Astrocyte of the cerebellum (primary cell): ENCODE results near the gene HSPB7.
"Not testable (repeated sequence)": the region's sequence is repeated elsewhere in the genome, so short reads cannot be mapped to it uniquely, and the experiment has no call there.

Experiments
- DNase-seq: peaks from one replicate; pipeline ENCODE4 v3.0.0-alpha.2; 2011; ENCODE audit warnings: low read depth
- H3K4me3 ChIP-seq: 2 replicates; pipeline ENCODE4 v1.5.1; 2011; ENCODE audit warnings: mild to moderate bottlenecking, low read depth, low read length, moderate library complexity
- in situ Hi-C: cut with HindIII; loops from 2 replicates; pipeline ENCODE4 v1.10.0; 2017; ENCODE audit warnings: low sequenced_read_pairs
- TF ChIP-seq, protein P1 (sequence below): IDR thresholded peaks from 2 replicates; pipeline ENCODE4 v1.5.1; 2012; ENCODE audit warnings: low read length, low read depth, moderate library complexity, mild to moderate bottlenecking; ENCODE audit errors: missing control alignments

HSPB7 gene

DNA sequence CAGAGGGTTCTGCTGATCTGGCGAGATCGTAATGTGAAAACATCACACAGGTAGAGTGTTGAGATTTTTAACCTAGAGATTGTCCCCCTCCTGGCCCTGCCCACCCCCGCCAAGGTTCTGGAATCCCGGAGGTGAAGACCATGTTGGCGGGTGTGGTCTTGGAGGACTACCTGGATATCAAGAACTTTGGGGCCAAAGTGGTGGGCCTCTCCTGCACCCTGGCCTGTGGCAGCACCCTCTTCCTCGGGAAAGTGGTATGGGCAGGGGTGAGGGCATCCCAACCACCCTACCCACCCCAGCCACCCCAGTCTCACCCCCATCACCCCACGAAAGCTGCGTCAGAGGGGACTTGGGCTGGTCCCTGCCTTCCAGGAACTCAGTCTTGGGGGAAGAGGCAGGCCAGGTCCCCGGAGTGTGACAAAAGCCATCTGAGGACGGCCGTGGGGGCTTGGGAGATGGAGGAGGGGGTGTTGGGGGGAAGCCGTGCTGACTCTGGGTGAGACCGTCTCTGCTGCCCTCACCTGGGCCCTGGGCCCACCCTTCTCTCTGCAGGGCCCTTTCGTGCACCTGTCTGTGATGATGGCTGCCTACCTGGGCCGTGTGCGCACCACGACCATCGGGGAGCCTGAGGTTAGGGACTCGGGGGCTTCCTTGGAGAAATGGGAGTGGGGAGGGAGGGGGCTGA lies 30.1 kb upstream of the HSPB7 start:
- DNase-seq: no peak
- in situ Hi-C loops: no loop called here
- TF ChIP-seq, protein P1, sequence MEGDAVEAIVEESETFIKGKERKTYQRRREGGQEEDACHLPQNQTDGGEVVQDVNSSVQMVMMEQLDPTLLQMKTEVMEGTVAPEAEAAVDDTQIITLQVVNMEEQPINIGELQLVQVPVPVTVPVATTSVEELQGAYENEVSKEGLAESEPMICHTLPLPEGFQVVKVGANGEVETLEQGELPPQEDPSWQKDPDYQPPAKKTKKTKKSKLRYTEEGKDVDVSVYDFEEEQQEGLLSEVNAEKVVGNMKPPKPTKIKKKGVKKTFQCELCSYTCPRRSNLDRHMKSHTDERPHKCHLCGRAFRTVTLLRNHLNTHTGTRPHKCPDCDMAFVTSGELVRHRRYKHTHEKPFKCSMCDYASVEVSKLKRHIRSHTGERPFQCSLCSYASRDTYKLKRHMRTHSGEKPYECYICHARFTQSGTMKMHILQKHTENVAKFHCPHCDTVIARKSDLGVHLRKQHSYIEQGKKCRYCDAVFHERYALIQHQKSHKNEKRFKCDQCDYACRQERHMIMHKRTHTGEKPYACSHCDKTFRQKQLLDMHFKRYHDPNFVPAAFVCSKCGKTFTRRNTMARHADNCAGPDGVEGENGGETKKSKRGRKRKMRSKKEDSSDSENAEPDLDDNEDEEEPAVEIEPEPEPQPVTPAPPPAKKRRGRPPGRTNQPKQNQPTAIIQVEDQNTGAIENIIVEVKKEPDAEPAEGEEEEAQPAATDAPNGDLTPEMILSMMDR: no peak
- H3K4me3 ChIP-seq: no peak overlapping the region

DNA sequence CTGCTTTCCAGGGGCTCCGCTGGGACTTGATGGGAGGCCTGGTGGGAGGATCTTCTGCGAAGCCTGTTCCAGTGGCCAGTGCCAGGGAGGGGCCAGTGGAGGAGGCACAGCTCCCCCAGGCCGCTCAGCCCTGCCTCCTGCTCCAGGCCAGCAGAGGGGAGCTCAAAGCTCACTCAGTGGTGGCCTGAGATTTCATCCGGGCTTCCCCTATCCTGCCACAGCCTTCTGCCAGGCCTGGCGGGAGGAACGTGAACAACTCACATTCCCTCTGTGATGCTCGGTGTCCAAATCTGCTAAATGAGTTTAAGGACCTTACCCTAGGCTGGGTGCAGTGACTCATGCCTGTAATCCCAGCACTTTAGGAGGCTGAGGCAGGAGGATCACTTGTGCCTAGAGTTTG lies 29.0 kb upstream of the HSPB7 start:
- DNase-seq: no peak
- TF ChIP-seq, protein P1: no peak
- in situ Hi-C loops: no loop called here
- H3K4me3 ChIP-seq: no peak overlapping the region

DNA sequence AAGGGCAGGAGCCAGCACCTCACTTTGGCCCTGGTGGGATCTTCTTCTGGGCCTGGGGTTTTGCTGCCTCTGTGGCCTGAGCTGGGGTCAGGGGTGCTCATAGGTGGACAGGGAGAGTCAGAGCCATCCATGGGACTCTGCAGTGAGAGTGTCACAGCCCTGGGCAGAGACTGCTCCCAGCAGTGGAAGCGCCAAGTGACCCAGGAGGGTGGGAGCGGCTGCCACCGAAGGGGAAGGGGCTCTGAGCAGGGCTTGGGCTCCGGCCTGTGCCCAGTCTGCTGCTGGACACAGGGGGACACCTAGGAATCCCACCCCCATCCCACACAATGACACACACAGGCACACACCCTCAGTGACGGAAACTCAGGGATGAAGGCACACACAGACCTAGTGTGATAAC lies 26.1 kb upstream of the HSPB7 start:
- no peak overlapping the region for H3K4me3 ChIP-seq
- TF ChIP-seq, protein P1: no peak
- no peak for DNase-seq
- in situ Hi-C loops: no loop called here

DNA sequence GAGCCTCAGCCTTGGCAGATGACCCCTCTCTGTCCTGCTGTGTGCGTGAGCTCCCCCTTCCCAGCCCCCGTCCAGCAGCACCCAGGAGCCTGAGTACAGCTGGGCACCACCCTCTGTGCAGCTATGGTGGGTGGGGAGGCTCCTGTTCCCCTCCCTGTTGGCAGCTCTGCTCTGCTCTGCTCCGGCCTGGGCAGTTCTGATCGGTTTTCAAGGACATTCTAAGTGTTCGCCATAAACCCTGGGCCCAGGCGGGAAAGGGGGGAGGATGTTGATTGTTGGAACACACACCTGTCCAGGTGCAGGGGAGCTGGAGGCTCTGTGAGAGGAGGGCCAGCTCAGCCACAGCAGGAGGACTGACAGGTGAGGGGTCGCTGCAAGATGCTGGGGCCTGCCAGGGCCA lies 25.7 kb upstream of the HSPB7 start, which contains the start of gene CLCNKB:
CLCNKB (plus strand) TSS at position 262 of the 400 bp plus-strand sequence. CDS start 711 bp downstream, outside the sequence.
- TF ChIP-seq, protein P1: no peak
- in situ Hi-C loops: no loop called here
- H3K4me3 ChIP-seq: no peak within 1 kb of the TSS
- DNase-seq: no peak

DNA sequence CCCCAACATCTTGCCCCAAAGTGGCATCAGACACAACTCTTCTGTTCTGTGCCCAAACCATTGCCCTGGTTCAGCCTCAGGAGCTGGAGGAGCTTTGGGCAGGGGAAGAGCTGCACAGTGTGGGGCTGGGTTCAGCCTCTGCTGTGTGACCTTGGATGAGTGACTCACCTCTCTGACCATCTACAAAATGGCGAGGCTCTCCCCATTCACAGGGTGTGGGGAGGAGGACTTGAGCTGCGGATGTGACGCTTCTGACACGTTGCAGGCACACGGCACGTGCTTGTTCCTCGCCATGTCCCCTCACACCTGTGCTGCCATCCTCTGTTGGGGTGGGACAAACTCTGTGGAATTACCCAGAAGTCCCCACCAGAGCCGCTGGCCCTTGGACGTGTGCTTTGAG lies 24.8 kb upstream of the HSPB7 start:
- DNase-seq, in situ Hi-C loops, H3K4me3 ChIP-seq: not testable (repeated sequence)

DNA sequence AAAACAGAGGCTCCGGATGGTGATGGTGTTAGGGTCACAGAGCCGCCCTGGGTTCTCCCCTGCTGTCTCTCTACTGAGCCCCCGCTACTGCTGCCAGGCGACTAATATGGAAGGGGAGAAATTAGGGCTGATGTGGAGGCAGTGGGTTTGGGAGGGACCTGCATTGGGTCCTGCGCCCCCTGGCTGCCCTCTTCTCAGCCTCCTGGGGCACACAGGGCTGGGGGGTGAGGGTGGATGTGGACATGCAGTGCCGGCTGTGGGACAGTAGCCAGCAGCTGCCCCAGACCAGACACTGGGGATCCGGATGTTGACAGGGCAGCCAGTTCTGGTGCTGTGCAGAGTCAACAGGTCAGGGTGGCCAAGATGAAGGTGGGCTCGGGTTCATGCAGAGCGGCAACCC lies 24.3 kb upstream of the HSPB7 start:
- no peak overlapping the region for H3K4me3 ChIP-seq
- in situ Hi-C loops: no loop called here
- TF ChIP-seq, protein P1: no peak
- no peak for DNase-seq

DNA sequence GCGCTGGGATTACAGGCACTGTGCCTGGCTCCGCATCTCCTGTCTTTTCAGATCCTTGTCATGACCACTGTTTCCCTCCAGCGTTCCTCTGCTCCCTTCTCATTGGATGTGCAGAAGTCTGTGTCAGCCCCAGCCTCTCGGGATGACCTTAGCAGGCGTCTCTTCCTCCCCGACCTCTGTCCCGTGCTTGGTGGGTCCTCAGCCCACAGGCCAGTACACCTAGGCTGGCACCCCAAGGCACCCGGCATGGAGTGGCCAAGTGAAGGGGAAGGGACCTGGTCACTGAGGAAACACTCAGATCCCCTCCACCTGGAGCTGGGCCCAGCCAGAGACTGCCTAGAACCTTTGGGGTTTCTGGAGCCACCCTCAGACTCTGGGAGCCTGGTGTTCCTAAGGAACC lies 23.4 kb upstream of the HSPB7 start:
- no peak overlapping the region for H3K4me3 ChIP-seq

DNA sequence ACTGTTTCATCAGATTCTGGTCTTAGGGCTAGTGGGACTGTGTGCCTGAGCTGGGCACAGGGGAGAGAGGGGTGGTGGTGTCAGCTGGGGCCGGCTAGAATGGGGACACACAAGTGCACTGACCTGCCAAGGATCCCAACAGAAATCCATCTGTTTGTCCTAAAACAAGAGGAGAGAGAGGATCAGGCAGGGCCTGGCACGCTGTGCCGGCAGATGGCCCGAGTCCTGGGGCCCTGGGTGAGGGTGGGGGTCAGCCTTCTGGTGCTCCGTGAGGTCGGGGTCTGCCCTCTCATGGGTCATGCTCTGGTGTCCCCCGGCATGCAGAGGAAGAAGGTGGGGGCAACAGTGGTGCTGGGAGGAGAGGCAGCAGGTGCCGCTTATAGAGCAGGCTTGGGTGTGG lies 22.0 kb upstream of the HSPB7 start:
- DNase-seq, in situ Hi-C loops: not testable (repeated sequence)

More for the DNA sequence above, 23.4 kb upstream of the HSPB7 start:
- TF ChIP-seq, protein P1: no peak
- no peak for DNase-seq
- in situ Hi-C loops: no loop called here

More for the DNA sequence above, 22.0 kb upstream of the HSPB7 start:
- H3K4me3 ChIP-seq: not testable (repeated sequence)
